GM12872 (cell line): ENCODE measurements around the gene ZNF236.

Experiments
- TF ChIP-seq, protein P1 (sequence below): IDR thresholded peaks from 3 replicates; pipeline ENCODE4 v1.5.1; 2011; ENCODE audit warnings: low read depth, mild to moderate bottlenecking, low read length, moderate library complexity; ENCODE audit not compliant: insufficient read depth

Gene ZNF236

GRCh38 chr18:76850112-76850511 is 27.8 kb downstream of the ZNF236 start:
- TF ChIP-seq, protein P1, sequence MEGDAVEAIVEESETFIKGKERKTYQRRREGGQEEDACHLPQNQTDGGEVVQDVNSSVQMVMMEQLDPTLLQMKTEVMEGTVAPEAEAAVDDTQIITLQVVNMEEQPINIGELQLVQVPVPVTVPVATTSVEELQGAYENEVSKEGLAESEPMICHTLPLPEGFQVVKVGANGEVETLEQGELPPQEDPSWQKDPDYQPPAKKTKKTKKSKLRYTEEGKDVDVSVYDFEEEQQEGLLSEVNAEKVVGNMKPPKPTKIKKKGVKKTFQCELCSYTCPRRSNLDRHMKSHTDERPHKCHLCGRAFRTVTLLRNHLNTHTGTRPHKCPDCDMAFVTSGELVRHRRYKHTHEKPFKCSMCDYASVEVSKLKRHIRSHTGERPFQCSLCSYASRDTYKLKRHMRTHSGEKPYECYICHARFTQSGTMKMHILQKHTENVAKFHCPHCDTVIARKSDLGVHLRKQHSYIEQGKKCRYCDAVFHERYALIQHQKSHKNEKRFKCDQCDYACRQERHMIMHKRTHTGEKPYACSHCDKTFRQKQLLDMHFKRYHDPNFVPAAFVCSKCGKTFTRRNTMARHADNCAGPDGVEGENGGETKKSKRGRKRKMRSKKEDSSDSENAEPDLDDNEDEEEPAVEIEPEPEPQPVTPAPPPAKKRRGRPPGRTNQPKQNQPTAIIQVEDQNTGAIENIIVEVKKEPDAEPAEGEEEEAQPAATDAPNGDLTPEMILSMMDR: no peak

DNA sequence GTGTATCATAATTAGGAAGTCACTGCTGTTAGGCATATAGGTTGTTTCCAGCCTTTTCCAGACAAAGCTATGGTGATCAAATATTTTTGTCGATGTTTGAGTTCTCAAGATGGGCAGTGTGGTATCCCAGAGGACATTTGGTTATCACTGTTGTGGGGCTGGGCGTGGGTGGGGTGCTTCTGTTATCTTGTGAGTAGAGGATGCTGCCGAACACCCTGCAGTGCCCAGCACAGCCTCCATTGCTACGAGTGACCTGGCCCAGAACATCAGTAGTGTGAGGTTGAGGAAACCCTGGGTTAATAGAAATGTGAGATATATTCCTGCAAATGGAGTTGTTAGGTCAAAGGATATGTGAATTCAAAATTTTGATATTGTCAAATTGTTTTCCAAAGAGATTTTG is 33.2 kb downstream of the ZNF236 start:
- TF ChIP-seq, protein P1: no peak

GRCh38 chr18:76857476-76857875 is 35.1 kb downstream of the ZNF236 start:
- TF ChIP-seq, protein P1: no peak

GRCh38 chr18:76859474-76860339 is 37.4 kb downstream of the ZNF236 start:
- TF ChIP-seq, protein P1: no peak

GRCh38 chr18:76860411-76860810 is 38.1 kb downstream of the ZNF236 start:
- TF ChIP-seq, protein P1: no peak

- TF ChIP-seq, protein P1: no peak
These were observed 44.3 kb downstream of the ZNF236 start for GRCh38 chr18:76866666-76867065.

- TF ChIP-seq, protein P1: no peak
These were observed 51.0 kb downstream of the ZNF236 start for GRCh38 chr18:76873311-76873710.
